ENCODE measurements around the gene VSTM2L.

VSTM2L gene

DNA sequence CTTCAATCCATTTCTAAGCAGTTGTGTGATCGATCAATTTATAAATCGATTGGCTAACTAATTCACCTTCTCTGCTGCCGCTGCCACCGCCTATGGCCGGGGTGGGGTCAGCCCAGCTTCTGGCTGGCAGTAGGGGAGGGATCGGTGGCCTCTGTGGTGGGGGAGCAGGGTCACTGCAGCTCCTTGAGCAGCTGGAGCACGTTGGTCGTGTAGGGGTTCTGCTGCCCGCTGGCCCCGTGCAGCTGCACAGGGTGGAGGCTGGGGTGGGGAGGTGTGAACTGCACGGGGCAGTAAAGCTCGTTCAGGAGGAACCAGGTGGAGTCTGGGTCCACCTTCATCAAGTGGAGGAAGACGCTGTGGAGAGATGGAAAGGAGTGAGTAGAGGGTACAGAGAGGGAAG, 80.4 kb downstream of the VSTM2L start:
- in situ Hi-C loops (cut with HindIII; ENCODE audit: low sequenced_read_pairs): no loop called here

DNA sequence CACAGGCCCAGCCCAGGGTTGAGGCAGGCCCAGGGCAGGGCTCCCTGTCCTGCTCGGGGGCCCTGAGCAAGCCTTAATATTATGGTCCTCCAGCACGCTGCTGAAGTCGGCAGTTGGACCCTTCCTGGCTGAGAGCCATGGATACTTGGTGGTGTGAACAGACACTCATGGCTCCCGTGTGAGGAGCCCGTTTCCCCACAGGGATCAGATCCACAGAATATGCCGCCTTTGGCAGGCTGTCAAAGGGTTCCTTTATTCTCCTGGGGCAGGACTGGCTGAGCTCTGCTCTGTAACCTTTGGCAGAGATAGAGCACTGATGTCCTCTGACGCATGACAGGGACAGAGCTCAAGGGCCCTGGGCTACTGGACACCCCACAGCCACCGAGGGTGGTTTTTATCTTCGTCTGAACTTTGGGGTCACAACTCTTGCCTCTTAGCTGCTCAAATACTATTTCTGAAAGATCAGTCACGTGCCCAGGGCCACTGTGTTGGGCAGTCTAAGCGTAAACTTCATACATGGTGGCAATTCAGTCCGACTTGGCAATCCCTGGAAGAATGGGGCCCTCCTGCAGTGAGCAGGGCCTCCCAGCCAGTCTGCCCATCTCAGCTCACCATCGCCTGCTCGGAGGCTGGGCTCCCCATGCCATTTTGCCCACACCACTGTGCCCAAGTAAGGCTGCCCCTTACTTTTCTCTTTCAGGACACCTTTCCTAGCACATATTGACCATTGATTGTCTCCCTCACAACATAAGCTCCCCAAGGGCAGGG, 81.3 kb downstream of the VSTM2L start:
- in situ Hi-C loops (cut with HindIII; ENCODE audit: low sequenced_read_pairs): no loop called here

DNA sequence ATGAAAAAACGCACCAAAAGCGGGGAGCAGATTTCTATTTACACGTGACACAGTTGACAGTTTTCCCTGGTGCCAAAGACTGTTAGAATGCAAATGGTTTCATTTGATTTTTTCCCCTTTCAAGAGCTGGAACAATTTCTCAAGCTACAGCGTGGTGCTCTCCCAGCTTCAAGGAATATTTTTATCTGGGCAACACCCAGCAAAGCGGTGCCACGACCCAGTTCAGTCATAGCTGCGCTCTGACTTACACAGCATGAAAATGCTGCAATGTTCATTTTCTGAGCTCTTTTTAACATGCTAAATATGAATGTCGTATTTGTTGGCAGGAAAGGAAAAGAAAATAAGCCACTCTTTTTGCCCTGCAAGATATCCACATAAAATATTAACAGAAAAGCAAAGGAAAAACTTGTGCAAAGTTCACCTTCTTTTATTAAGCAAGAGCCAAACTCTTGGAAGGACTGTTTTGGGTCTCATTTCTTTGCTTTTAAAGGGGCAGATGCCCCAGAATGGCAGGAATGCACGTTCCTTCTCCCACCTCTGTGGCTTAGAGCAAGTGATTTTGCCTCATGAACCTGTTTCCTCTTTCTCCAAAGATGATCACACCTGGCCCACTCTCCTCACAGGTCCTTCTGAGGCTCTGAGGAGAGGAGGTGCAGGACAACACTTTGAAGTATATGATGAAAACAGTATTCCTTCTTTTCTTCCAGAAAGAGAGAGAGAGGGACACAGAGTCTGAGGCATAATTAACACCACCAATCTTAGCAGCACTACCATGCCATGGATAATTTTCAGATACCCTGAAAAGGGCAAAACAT, 83.3 kb downstream of the VSTM2L start:
- in situ Hi-C loops (cut with HindIII; ENCODE audit: low sequenced_read_pairs): no loop called here

DNA sequence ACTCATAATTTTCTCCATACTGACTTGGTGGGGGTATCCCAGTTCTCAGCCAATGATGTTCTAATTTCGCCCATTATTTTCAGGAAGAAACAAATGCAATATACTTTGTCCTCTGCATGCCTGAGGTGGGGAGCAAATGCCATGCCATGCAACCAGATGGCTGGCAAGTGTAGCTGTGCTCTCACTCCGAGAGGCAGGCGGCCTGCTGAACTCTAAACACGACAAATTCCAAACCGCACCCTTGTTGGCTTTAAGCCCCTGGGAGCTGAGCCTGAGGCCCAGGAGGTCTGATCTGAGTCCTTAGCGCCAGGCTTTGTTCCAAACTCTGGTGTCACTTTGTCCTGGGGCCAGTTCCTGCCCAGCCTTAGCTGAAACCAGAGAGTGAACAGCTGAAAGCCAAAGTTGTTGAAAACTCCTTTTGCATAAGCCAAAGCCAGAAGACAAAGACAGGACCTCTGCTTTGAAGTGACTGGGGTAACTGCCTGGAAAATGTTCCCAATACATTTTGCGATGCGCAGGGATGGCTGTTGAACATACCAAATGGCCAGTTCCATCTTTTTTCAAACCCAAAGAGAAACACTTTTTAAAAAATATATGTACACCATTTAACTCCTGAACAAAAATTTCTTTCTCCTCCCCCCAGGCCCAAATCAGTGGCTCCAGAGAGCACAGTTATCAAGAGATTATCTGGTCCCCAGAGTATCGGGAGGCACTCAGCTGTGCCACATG, 84.1 kb downstream of the VSTM2L start:
- in situ Hi-C loops (cut with HindIII; ENCODE audit: low sequenced_read_pairs): no loop called here

DNA sequence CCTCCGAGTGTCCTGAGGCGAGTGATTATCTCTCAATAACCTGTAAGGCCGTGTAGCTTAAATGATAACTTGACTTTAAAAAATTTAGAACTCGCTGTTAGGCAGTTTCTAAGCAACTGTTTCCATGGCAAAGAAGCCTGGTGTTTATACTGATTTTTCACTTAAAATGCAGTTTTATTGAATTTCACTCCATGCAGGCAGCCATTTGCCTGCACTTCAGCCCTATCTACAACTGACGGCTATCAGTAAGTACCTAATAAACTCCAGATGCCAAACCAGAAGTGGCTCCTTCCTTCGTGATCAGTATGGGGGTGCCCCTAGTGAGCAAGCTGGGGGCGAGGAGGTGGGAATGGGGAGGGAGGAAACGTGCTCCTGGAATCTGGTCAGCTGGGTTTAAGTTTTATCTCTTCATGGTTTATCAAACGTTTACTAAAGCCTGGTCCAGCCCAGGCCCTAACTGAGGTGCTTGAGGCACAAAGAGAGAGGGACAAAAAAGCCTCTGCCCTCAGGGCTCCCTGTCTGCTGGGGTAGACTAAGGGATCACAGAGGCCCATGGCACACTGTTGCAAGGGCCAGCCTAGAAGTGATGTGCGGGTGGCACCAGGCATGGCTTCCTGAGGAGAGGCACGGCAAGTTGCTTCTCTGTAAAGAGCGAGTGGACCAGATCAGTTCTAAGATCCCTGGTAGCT, 84.8 kb downstream of the VSTM2L start:
- in situ Hi-C loops (cut with HindIII; ENCODE audit: low sequenced_read_pairs): no loop called here

DNA sequence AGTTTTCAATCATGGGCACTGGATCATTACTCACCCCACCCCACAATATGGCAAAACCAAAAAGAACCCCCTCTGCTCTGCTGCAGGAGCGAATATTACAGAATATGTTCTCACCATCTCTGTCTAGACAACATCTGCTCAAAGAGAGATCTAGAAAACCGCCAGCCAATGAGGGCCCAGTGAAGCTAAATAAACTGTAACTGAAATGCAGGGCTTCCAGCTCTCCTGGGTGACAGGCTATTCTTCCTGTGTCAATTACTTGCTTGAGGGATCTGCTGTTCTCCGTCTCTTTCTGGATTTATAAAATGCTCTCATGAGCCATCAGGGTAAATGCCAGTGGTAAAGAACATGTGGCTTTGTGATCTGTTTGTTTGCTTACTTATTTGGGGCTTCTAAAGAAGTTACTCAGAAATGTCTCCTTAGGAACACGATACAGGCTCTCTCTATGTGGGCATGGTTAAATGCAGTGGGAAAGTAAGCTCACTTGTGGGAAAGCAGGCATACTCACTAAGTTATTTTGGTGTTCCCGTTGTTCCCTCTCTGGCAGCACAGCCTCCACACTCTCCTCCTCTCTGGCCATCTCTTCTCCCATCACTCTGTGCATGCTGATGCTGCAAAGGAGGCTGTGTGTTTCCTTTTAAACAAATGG, 85.5 kb downstream of the VSTM2L start:
- in situ Hi-C loops (cut with HindIII; ENCODE audit: low sequenced_read_pairs): no loop called here

DNA sequence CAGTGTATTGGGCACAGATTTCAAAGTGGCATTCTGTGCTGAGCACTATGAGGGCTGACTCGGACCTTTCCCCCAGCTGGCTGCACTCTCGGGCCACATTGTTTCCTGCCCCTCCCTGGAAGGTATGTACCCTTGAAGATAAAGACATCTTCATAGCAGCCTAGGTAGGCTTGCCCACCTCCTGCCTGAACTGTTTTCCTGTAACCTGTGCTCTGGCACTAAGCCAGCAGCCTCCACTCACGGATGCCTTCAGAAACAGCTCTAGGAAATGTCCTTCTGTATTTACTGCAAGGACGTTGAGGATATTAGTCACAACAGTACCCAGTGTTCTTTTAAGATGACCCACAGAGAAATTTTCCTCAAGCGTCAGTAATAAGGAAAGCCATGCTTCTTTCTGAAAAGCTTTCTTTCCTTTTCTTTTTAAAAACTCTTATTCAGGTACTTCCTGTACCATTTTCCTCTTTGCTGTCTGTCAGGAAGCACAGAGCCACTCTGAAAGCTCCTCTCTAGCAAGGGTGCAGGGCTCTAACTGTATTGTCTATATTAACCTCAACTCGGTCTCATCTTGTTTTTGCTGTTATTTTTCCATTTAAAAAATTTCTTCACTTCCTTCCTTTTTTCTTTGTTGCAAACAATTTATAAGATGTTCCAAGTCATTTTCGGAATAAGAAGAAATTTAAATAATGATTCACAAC, 86.8 kb downstream of the VSTM2L start:
- in situ Hi-C loops (cut with HindIII; ENCODE audit: low sequenced_read_pairs): loop anchor here (5.0 kb wide), 1 partner anchor 53 kb away; no protein-coding TSS in a partner anchor

DNA sequence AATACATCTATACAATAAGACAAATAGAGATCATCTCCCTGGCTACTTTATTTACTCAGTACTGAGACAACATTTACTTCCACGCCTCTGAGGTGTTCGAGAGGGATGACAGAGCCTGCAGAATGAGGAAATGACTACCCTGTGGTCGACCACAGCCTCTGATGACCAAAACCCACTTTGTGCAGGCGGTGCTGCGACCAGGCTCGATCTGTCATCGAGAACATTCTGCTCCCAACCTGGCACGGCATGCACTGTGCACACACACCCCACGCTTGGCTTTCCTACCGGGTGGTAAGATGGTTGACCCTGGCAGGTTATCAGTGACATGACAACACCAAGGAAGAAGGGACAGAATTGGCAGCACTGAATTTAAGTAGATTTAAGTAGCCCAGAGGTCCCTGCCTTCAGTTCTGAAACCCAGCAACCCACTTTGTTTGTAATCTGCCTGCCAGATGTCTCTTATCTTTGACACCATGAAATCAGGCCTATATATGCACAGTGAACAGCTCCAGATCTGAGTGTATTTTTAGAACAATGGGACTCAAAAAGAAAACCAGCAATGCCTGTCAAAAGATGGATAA, 87.7 kb downstream of the VSTM2L start:
- in situ Hi-C loops (cut with HindIII; ENCODE audit: low sequenced_read_pairs): loop anchor here (5.0 kb wide), 1 partner anchor 52 kb away; no protein-coding TSS in a partner anchor

DNA sequence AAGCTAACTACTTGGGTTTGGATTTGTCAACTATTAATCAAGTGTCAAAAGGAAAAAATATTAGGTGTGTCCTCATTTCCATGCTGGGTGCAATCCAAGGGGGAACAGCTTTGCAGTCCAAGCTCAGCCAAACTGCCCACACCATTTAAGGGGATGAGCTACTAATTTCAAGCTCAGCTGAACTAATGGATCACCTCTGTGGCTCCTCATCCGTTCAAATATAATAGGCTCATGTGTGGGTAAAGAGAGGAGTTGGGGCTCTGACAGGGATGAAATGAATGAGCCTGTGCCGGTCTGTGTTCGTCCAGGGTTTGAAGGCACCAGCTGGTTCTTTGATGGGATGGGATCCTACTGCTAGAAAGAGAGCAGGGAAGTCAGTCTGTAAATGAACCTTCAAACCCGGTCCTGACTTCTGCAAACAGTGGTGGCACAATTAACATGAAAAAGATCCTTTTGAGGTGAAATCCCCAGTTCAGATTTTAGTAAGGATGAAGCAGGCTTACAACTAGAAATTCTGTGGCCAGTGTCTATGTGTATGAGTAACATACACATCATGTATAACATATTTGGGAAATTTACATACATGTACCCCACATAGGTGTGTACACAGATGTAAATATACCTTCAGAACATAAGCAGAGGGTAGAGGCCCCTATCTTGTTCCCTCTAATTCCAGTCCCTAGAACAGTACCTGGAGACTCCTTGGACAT, 88.4 kb downstream of the VSTM2L start:
- in situ Hi-C loops (cut with HindIII; ENCODE audit: low sequenced_read_pairs): loop anchor here (5.0 kb wide), 1 partner anchor 51 kb away; no protein-coding TSS in a partner anchor

DNA sequence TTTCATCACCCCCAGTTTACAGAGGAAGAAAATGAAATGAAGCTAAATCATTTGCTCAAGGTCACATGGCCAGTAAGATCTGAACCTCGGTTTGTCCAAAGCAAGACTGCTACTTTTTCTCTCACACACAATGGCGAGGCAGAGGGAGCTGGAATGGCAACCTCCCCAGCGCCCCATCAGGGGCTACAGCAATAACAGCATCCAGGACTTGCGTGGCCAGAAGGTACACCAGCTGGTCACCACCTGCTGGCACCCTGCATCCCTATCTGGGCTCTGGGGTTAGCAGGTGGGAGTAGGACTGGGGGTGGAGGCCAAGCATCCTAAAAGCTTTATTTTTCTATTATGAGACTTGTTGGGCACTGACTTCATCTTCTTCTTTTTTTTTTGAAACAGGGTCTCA, 89.0 kb downstream of the VSTM2L start:
- in situ Hi-C loops (cut with HindIII; ENCODE audit: low sequenced_read_pairs): loop anchor here (5.0 kb wide), 1 partner anchor 50 kb away; no protein-coding TSS in a partner anchor

DNA sequence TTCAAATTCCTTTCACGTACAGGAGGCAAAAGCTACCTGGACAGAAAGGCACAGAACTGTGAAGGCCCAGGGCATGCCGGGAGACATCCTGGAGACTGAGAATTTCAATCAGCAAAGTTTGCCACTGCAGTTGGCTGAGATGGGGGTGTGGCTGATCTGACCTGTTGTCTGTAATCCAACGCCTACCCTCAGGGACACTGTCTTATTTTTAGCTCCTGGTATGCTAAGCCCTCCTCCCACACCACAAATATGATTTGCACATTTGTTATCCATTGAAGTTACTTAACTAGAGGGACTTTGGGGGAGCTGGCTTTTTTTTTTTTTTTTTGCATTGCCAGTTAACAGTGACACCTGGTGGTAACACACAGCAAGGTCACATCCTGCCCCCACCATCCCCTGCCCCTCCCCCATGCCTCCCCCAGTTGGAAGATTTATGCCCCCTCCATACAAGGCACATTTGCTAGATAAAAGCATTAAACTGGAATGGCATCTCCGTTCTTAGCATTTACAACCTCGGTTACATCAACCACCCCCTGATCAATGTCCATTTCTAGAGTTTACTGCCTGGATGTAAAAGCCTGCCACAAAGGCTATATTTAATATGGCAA, 90.0 kb downstream of the VSTM2L start:
- in situ Hi-C loops (cut with HindIII; ENCODE audit: low sequenced_read_pairs): loop anchor here (5.0 kb wide), 1 partner anchor 49 kb away; no protein-coding TSS in a partner anchor

DNA sequence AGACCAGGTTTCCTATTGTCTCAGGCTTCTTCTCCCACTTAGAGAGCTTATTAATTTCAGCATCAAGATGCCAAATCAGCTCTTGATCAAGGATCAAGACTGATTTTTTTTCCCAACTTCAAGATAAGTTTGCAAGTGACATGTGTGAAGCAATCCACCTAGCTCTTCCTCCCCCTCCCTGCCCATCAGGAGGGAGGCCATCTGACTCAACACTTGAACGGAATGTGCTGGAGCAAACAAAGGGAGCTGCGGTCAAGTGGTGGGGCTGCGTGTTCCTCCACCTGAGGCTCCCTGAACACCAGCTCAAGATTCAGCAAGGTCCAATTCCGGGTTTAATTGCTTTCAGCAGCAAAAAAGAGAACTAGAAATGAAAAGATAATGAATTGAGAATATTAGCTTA, 91.6 kb downstream of the VSTM2L start:
- in situ Hi-C loops (cut with HindIII; ENCODE audit: low sequenced_read_pairs): loop anchor here (5.0 kb wide), 1 partner anchor 48 kb away; no protein-coding TSS in a partner anchor

All from endothelial cell of hepatic sinusoid (primary cell).